Stimulated activated CD4-positive, alpha-beta T cell treated with anti-CD3 and anti-CD28 coated beads, Interleukin-4, amount 100 ng/mL, for 4 hours (primary cell): ENCODE measurements around the gene ARHGAP1.

Source experiments
- DNase-seq, 2 experiments: peaks; one replicate each; pipeline ENCODE4 v3.0.0-alpha.2; 2020

The ARHGAP1 gene

DNA sequence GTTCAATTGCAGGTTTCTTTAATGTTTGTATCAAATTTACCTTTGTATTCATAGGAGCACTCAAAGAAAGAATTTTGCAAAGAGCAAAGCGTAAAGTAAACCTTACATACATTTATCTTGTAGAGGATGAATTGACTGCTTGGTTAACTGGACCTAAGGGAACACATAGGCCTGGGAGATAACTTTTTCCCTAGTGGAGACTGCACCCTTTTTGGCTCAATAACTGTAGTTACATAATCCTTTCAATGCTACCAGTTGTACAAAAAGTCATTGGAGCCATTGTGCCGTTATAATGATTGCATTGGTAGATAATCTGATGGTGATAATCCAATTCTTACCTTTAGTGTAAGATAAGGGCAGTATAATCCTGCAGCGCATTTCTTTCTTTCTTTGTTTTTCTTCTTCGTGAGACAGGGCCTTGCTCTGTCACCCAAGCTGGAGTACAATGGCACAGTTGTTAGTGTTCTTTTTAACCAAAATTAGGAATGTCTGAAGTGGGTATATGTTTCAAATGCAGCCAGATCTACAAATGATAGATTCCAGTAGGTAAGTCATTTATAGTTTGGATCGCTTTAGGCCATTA, 64.8 kb downstream of the ARHGAP1 start:
- DNase-seq = no peak

DNA sequence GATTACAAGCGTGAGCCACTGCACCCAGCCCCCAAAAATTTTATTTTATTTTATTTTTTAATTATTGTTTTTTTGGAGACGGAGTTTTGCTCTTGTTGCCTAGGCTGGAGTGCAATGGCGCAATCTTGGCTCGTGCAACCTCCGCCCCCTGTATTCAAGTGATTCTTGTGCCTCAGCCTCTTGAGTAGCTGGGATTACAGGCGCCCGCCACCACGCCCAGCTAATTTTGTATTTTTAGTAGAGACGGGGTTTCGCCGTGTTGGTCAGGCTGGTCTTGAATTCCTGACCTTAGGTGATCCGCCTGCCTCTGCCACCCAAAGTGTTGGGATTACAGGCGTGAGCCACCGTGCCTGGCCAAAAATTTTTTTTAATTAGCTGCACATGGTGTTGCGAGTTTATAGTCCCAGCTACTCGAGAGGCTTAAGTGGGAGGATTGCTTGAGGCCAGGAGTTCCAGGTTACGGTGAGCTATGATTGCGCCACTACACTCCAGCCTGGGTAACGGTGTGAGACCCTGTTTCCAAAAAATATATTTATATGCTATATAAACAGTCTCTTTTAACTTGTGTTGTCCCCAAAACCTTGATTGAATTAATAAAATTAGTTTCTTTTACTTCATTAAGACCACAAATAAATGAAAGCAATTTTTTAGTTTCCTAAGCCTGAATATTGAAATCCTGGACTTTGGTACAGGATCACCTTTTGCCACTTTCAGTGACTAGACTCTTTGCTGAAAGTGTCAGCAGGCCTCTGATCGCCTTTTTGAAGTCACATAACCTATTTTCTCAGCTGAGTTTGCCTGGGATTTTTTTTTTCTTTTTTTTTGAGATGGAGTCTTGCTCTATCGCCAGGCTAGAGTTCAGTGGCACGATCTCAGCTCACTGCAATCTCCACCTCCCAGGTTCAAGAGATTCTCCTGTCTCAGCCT, 66.9 kb downstream of the ARHGAP1 start:
- DNase-seq = no peak

DNA sequence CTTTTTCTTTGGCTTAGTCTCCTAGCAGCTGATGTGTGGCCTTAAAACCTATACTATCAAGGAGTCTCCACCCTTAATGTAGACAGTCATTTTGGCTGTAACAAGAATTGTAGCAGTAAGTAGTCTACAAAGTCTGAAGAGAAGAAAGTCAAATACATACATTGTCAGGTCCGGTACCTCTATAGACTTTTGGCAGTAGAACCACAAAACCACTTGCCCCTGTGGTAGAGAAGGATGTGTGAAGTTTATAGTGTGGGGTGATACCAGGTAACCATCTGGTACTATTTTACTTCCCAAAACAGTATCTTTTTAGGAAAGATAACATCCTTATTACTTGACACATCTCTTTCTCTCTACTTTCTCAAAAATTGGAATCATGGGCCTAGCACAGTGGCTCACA, 67.9 kb downstream of the ARHGAP1 start:
- no peak for DNase-seq

DNA sequence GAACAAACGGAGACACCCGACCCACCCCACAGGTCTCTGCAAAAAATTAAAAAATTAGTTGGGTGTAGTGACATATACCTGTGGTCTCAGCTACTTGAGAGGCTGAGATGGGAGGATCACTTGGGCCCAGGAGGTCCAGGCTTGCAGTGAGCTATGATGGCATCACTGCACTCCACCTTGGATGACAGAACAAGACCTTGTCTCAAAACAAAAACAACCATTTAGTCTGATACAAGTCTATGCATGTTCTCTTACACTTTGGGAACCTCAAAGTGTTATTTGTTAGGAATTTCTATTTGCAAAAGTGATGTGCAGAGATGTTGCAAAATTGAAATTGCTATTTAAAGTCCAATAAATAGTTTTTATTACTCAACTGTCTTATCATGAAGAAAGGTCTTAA, 68.7 kb downstream of the ARHGAP1 start:
- no peak for DNase-seq

DNA sequence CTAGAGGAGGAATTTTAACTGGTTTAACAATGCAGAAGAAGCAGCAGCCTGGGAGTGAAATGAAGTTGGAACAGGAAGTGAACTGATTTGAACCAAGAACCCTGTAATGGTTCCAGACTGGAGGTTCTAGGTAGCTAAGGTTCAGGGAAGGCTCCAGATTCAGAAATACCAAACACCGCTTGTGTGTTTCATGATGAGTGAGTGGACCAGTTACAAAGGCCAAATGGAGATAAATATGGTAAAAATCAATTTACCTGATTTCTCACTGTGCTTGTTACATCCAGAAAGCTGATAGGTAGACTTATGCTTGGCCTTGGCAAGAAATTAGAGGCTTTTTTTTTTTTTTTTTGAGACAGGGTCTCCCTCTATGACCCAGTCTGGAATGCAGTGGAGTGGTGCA, 70.2 kb downstream of the ARHGAP1 start:
- no peak for DNase-seq

DNA sequence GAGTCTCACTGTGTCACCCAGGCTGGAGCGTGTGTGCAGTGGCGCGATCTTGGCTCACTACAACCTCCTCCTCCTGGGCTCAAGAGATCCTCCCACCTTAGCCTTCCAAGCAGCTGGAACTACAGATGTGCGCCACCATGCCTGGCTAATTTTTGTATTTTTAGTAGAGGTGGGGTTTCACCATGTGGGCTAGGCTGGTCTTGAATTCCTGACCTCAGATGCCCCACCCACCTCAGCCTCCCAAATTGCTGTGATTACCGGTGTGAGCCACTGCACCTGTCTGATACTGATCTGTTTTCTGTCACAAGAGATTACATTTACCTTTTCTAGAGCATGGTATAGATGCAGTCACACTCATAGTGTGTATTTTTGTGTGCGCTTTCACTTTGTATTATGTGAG, 71.5 kb downstream of the ARHGAP1 start:
- DNase-seq = no peak
